A549 (cell line): ENCODE measurements around the gene MEF2A.

ENCODE experiments used
- CTCF ChIP-seq: fragments of >200 bp; sonication (Bioruptor Twin); formaldehyde crosslinking; IDR thresholded peaks from 3 replicates; pipeline ENCODE4 v1.5.1; 2016
- E2F6 ChIP-seq: IDR thresholded peaks from 2 replicates; pipeline ENCODE4 v1.6.1; 2012; ENCODE audit warnings: low read depth, borderline replicate concordance
- MAX ChIP-seq: IDR thresholded peaks from 2 replicates; pipeline ENCODE4 v1.6.1; 2012
- POLR2A ChIP-seq: IDR thresholded peaks from 2 replicates; pipeline ENCODE4 v1.6.1; 2012; ENCODE audit warnings: mild to moderate bottlenecking, low read length
- RNF2 ChIP-seq: fragments of 200-600 bp; sonication (generic); IDR thresholded peaks from 2 replicates; pipeline ENCODE4 v1.6.1; 2016; ENCODE audit warnings: low read depth, mild to moderate bottlenecking, antibody characterized with exemption, moderate library complexity, borderline replicate concordance

- no peak for TF ChIP-seq POLR2A
- TF ChIP-seq E2F6: no peak
- no peak for TF ChIP-seq RNF2
- TF ChIP-seq MAX: no peak
- no peak for TF ChIP-seq CTCF
Measured at GRCh38 chr15:99561476-99562230, 4.1 kb upstream of the MEF2A start.
